HG02970 (cell line): ENCODE measurements around the gene ATP9A.

Source experiments
- ATAC-seq: cut with Tn5 transposase; IDR thresholded peaks from one replicate; pipeline ENCODE4 v1.9.1; 2021; ENCODE audit warnings: mild to moderate bottlenecking, moderate library complexity, moderate number of reproducible peaks; ENCODE audit not compliant: unreplicated experiment, low FRiP score

ATP9A gene

DNA sequence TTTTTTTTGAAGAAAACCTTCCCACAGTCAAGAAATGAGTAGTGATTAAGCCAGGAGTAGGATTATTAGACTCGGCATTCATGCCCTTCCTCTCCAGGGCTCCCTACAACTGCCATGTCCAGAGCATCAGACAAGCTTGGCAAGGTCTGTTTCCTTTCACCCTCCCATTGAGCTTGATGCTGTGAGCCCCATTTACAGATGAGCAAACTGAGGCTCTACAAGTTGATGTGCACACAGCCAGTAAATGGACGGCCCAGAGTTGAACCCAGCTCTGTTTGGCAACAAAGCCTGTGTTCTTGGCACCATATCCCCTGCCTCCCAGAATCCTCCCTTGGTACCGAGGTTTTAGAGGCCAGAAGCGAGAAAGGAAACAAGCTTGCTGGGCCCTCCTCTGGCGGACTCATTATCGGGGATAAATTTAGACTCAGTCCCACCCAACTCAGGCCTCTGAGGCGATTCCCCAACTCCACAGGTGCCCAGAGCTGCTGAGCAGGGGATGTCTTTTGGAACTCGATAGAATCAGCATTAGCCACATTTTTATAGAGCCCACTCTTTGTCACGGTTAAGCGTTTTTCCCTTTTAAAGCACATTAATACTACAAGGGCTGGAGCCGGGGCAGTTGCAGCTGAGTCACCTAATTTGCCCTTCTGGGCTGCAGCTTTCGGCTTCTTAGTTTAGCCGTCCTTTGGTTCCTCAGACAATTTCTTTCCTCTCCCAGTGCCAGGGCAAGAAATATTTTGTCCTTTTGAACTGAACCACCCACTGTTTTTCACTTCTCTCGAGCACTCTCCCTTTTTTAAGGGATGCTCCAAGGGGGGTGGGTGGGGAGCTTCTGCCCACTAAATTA is 202.7 kb downstream of the ATP9A start:
- no peak for ATAC-seq

DNA sequence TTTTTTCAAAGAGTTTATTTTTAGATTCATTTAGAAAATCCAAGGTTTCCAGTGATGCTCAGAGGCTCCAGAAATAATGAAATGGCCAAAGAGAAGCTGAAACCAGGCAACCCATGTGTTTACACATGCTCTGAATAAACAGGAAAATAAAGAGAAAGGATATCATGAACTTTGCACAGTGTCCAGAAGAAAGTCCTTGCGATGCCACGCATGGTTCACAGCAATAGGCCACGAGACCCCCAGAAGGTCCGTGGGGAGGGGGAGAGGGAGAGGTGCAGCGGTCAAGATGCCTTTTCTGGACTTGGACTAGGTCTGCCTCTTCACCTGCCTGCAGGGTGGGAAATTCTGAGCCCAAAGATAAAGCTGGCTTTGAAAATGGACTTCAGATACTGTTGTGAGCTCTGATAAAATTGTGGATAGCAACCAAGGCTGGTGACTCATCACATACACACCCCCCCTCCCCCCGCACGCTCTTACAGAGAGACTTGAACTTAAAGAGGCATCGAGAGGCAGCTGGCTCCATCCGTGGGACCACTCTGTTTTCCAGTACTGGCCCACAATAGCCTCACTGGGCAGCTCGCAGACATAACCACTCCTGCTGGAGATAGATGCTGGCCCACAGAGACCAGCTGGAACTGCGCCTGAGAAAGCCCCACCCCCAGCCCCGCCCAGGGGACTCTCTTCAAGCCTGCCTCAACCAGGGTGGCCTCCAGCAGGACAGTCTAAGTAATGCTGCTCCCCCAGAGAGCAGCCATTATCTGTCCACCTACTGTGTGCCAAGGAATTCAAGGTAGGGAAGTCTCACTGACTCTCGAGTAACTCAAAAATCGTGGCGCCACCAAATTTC is 204.5 kb downstream of the ATP9A start:
- ATAC-seq: no peak

DNA sequence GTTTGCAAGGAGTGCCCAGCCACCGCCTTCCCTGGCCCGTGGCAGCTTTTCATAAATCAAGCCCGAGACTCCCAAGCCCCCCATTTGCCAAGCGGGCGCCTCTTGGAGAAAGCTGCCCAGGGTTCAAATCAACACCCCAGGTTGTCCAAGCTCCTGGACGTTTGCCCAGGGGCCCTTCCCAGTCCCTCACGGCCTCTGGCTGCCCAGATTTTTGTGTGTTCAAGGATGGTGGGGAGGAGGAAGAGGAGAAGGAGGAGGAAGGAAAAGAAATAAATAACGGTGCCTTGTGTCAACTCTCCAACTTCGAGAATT is 205.1 kb downstream of the ATP9A start:
- no peak for ATAC-seq

DNA sequence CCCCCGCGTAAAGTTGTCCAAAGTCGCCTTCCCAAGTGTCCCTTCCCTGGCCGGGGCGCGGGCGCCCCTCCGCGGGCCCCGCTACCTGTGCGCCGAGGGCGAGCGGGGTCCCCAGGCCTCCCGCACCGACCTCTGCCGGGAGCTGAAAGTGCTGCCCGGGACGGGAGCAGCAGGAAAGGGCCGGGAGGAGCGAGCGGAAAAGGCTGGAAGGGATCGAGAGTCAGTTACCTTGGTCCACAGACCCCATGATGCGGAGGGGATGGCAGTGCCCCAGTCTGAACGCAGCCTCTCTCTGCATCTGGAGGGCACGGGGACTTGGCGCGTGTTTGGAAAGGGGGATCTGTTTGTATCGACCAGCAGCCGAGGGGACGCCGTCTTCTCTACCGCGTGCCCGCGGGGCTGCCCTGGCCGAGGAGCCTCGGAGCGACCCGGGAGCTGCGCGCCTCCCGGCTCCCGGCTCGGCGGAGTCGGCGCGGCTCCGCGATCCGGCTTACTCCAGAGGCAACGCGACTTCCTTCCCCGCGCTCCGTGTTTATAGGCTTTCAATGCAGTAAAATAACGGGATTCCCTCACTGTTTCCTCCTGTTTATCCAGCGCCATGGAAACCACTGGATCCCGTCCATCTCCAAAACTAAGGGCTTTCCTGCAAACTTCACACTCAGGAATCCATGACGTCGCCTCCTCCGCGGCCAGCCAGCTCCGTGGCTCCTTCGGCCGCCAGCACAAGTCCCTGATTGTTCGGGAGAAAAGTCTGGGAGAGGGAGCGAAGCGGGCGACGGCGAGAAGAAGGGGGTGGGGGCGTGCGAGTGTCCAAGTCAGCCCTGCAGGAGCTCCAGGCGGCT is 205.6 kb downstream of the ATP9A start:
- no peak for ATAC-seq

DNA sequence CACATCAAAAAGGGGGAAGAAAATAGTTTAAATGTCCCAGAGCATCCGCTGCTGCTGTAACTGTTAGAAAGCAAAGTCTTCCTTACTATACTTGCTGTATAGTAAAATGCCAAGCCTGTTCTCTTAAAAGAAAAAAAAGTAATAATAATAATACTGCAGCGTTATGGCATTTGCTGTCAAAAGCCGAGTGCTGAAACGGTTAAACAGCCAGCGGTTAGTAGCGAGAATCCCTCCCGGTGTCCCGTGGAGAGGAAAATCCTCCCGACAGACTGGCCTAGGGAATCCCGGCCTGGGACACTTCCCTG is 206.2 kb downstream of the ATP9A start:
- ATAC-seq: no peak

DNA sequence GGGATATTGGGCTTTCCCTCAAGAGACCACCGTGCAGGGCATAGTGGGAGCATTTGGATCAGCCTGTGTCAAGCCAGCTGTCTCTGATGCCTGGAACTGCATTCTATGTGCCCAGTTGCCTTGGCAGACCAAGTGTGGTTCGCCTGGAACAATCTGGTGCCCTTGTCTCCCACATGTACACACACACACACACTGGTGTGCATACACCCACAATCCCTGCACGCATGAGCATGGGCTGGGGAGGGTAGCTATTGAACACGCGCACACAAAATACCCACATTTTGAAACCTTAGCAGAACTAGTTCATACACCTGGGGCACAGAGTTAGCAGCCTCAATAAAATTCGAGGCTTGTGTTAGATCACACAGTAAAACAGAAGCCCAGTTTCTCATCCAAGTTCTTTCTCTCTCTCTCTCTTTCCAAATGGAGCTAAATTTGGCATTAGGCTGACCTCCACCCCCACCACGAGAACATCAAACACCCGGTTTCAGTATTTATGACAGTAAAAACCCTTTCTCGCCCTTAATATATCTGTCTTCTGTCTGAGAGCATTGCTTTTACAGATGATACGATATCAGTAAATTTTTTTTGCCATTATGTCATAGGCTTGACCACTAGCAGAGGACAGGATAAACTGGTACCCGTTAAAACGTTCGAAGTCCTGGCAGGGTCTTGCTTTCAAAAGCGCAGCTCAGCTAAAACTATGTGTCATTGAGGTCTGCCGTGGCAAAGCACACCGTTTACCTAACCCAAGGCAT is 207.5 kb downstream of the ATP9A start:
- ATAC-seq: no peak

DNA sequence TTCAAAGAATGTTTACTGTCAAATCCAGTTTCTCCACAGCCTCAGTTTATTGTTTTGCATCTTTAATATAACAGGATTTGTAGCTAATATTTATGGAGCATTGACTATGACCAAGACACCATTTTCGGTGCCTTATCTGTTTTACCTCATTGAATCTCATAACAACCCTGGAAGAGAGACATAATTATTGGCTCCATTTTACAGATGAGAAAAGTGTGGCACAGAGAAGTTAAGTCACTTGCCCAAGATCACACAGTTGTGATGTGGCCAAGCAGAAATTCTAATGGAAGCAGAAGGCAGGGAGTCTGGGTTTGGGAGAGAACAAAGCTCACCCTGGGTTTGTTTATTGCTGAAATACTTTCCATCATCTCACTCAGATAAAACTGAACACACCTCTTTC is 208.1 kb downstream of the ATP9A start:
- ATAC-seq: no peak

DNA sequence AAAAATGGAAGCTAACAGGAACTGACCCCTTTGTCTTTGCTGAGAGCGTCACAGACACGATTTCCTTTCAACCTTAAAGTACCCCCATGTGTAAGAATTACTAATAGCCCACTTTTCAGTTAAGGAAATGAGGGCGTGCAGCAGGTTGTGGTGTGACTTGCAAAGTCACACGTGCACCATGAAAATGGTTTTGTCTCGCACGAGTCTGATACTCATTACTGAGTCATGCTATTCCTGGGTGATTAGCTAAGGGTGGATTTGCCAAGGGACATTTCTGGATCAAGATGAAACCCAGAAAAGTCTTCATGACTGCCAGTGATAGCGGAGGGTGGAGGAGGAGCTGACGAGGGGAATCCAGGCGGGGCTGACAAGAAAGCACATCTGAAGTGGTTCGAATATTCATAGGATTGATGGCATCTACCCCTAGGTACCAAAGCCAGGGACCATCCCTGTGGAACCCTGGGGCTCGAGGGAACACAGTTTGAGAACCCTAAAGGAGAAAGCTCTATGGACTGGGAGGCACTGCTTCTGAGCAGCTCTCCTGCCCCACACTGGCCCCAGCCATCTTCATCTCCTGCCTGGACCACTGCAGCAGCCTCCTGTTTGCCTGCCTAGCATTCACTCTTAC is 213.5 kb downstream of the ATP9A start:
- ATAC-seq: no peak

DNA sequence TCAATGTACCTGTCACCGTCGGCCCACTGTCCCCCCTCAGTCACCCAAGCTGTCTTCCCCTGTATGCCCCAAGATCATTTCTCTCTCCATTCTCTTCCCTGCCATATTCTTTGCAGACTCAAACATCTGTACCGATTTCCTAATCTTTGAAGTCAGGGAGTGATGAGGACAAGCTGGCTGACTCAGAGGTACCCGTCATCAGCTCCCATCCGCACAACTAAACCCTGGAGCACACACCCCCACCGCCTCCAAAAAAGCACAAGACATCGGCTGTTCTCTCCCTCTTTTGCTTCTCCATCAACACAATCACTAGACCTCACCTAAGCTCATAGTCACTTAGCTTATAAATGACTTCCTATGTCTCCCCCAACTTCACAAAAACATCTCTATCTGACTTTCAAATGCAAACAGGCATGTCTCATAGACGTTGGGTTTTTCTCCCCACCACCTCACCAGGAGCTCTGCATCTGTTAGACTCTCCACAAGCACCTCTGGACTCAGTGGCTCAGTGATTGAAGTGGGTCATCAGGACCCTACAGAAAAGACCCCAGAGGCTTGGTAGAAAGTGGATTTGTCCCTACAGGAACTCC is 214.2 kb downstream of the ATP9A start:
- no peak for ATAC-seq

DNA sequence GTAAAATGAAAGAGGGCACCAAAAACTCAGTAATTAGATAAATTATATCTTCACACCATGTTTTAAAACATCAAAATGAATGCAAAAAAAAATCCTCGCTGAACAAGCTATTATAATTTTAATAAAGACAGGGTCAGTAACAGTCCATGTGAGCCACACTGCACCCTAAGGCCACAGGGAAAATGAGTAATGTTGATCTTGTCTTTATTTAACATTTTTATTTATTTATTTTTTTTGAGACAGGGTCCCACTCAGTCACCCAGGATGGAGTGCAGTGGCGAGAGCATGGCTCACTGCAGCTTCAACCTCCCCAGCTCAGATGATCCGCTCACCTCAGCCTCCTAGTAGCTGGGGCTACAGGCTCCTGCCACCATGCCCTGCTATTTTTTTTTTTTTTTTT is 217.0 kb downstream of the ATP9A start:
- ATAC-seq: no peak

DNA sequence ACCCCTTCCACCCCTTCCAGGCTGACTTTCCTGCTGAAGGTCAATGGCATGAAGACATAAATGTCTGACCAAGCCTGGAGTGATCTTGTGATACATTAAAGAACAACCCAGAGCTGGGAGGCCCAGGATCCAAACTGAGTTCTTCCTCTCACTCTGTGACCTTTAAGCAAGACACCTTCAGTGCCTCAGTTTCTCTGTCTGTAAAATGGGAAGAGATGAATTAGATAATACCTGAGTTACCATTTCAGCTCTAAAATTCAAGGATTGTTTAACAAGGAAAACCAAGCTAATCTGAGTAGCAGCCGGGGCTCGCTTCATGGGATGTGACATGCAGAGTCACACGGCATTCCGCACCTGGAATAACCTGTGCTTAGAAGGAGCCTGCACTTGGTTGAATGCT is 218.7 kb downstream of the ATP9A start:
- no peak for ATAC-seq

DNA sequence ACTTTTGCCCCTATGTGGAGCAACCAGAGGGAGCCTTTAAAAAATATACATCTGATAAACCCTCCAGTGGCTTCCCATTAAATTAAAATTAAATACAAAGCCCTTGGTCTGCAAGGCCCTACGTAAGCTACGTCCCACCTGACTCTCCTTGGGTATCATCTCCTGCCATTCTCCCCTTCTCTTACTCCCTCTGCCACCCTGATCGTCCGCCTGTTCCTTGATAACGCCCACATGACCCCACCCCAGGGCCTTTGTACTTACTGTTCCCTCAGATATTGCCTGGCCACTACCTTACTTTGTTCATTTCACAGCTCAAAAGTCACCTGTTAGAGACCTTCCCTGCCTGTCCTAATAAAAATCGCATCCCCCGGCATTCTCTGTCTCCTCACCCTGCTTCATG is 220.2 kb downstream of the ATP9A start:
- no peak for ATAC-seq
